B cell (primary cell): ENCODE data around the gene ADSS1. TPM values are rescaled to one million over a fixed set of nuclear protein-coding genes. Genes with fewer than 3 reads are reported as not detected.
A peak's percentile ranks its signal among the peaks of the same experiment; 100 is the strongest.

Source experiments
- ATAC-seq: fragments of 200-7000 bp; cut with Tn5 transposase; one replicate; pipeline ENCODE4 v1.10.0; 2021; ENCODE audit warnings: low read depth, mild to moderate bottlenecking, moderate number of reproducible peaks, moderate library complexity
- CTCF ChIA-PET: fragments of 350-600 bp; sonication (Branson Sonifier 250); formaldehyde crosslinking; loops from one replicate; lab custom pipeline; 2021; ENCODE audit warnings: antibody characterized with exemption, inconsistent platforms; lab: Charles Lee
- POLR2A ChIA-PET: fragments of 350-600 bp; sonication (Branson Sonifier 250); formaldehyde crosslinking; loops from one replicate; lab custom pipeline; 2021; ENCODE audit warnings: antibody characterized with exemption; lab: Charles Lee
- DNase-seq: peaks from one replicate; pipeline ENCODE4 v3.0.0; 2013
- H2AFZ ChIP-seq: 2 replicates; pipeline ENCODE4 v1.6.1; 2012; ENCODE audit warnings: mild to moderate bottlenecking, low read depth, low read length; ENCODE audit not compliant: insufficient read depth, poor library complexity, severe bottlenecking
- H3K27ac ChIP-seq, 2 donors: 1 replicate in 1 of 2; 2 replicates in 1 of 2; pipeline ENCODE4 v1.5.1; 2012 to 2013; ENCODE audit warnings: low read length in 2 of 2, mild to moderate bottlenecking in 2 of 2, moderate library complexity in 1 of 2
- H3K27me3 ChIP-seq, 4 experiments: fragments of 200-600 bp in 1 of 4; sonication (generic) in 1 of 4; replicated peaks in 1 of 4; 1 replicate in 2 of 4; 2 replicates in 2 of 4; pipeline versions ENCODE4 v1.6.1 to v1.7.0; 2013 to 2016; ENCODE audit warnings: low read length in 3 of 4, mild to moderate bottlenecking in 2 of 4, mixed read lengths in 1 of 4, moderate library complexity in 1 of 4; ENCODE audit not compliant: insufficient read depth in 4 of 4, control insufficient read depth in 3 of 4; ENCODE audit errors: control extremely low read depth in 1 of 4
- H3K36me3 ChIP-seq, 2 experiments: replicated peaks in 1 of 2; 1 replicate in 1 of 2; 2 replicates in 1 of 2; pipeline versions ENCODE4 v1.6.1 to v1.7.1; 2013; ENCODE audit warnings: low read length in 1 of 2; ENCODE audit not compliant: insufficient read depth in 2 of 2, control insufficient read depth in 1 of 2; ENCODE audit errors: control extremely low read depth in 1 of 2, extremely low read depth in 1 of 2
- H3K4me1 ChIP-seq, 2 donors: fragments of 200-600 bp in 1 of 2; sonication (generic) in 1 of 2; 1 replicate in 1 of 2; 2 replicates in 1 of 2; pipeline versions ENCODE4 v1.5.1 to v1.6.1; 2013 to 2017; ENCODE audit warnings: low read length in 2 of 2; ENCODE audit not compliant: control insufficient read depth in 2 of 2, insufficient read depth in 2 of 2
- H3K4me2 ChIP-seq: replicated peaks from 2 replicates; pipeline ENCODE3; 2012; ENCODE audit warnings: mild to moderate bottlenecking, low read depth, low read length; ENCODE audit not compliant: poor library complexity, severe bottlenecking
- H3K4me3 ChIP-seq, 5 experiments: fragments of 200-600 bp in 1 of 5; sonication (generic) in 1 of 5; 1 replicate in 3 of 5; 2 replicates in 2 of 5; pipeline versions ENCODE4 v1.5.1 to v1.7.0; 2011 to 2016; ENCODE audit warnings: low read length in 4 of 5, mild to moderate bottlenecking in 4 of 5, low read depth in 2 of 5, control low read depth in 1 of 5, moderate library complexity in 1 of 5; ENCODE audit not compliant: insufficient read depth in 1 of 5; ENCODE audit errors: control extremely low read depth in 1 of 5, extremely low read depth in 1 of 5
- H3K79me2 ChIP-seq: fragments of 200-600 bp; sonication (generic); one replicate; pipeline ENCODE4 v1.6.0; 2016; ENCODE audit warnings: low read length; ENCODE audit not compliant: control insufficient read depth, insufficient read depth
- H3K9ac ChIP-seq: fragments of 200-600 bp; sonication (generic); 2 replicates; pipeline ENCODE4 v1.6.1; 2017; ENCODE audit warnings: mild to moderate bottlenecking, low read length, moderate library complexity
- H3K9me3 ChIP-seq, 3 donors: one replicate each; pipeline versions ENCODE4 v1.6.1 to v1.7.1; 2013; ENCODE audit warnings: low read length in 2 of 3; ENCODE audit not compliant: control insufficient read depth in 2 of 3, insufficient read depth in 1 of 3; ENCODE audit errors: control extremely low read depth in 1 of 3
- H4K20me1 ChIP-seq: 2 replicates; pipeline ENCODE4 v1.6.0; 2012; ENCODE audit warnings: mild to moderate bottlenecking, low read length; ENCODE audit not compliant: insufficient read depth, control insufficient read depth, poor library complexity, severe bottlenecking
- H3K27ac Mint-ChIP-seq: one replicate; pipeline ENCODE4 v1.8.0; 2021; ENCODE audit warnings: mixed read lengths
- H3K27me3 Mint-ChIP-seq: one replicate; pipeline ENCODE4 v1.8.0; 2021; ENCODE audit warnings: mixed read lengths
- H3K4me1 Mint-ChIP-seq: one replicate; pipeline ENCODE4 v1.8.0; 2021; ENCODE audit warnings: mixed read lengths
- H3K4me3 Mint-ChIP-seq: one replicate; pipeline ENCODE4 v1.8.0; 2021; ENCODE audit warnings: mixed read lengths
- H3K9me3 Mint-ChIP-seq: one replicate; pipeline ENCODE4 v1.8.0; 2022; ENCODE audit warnings: mixed read lengths; ENCODE audit not compliant: insufficient read depth
- EZH2 ChIP-seq: IDR thresholded peaks from 2 replicates; pipeline ENCODE4 v1.6.1; 2012; ENCODE audit warnings: borderline replicate concordance, low read depth, mild to moderate bottlenecking, moderate library complexity, low read length; ENCODE audit not compliant: insufficient read depth, poor library complexity, severe bottlenecking
- WGBS: methylation state at CpG from one replicate; pipeline ENCODE4 v1.1.5; 2013; ENCODE audit warnings: missing lambda C conversion rate; ENCODE audit not compliant: insufficient coverage; 5-methylcytosine and 5-hydroxymethylcytosine counted together
- intact Hi-C: fragments of 100-400 bp; cut with micrococcal nuclease; formaldehyde crosslinking; loops from one replicate; pipeline ENCODE4 v1.10.0; 2022
- polyA plus RNA-seq: library from polyadenylated mRNA; depleted of rRNA; stranded (reverse); fragments of >200 nt; gene quantifications from 2 replicates; pipeline ENCODE4 v1.2.3, GENCODE V29; 2012
- total RNA-seq, 2 donors: library from RNA; stranded (reverse); fragments of 120-200 nt in 1 of 2; gene quantifications; 1 replicate in 1 of 2; 2 replicates in 1 of 2; pipeline versions ENCODE4 v1.2.3 to v1.2.4, GENCODE V29; 2013 to 2022
- TF ChIP-seq, protein P1 (sequence below): fragments of 200-600 bp; IDR thresholded peaks from one replicate; pipeline ENCODE4 v1.8.0; 2022; ENCODE audit warnings: antibody characterized with exemption, mild to moderate bottlenecking

ADSS1 gene
- total and polyA plus RNA-seq, 2 donors (not counting 1 experiment from before 2014, with no cell fraction given): 0.33 to 1.7 TPM

DNA sequence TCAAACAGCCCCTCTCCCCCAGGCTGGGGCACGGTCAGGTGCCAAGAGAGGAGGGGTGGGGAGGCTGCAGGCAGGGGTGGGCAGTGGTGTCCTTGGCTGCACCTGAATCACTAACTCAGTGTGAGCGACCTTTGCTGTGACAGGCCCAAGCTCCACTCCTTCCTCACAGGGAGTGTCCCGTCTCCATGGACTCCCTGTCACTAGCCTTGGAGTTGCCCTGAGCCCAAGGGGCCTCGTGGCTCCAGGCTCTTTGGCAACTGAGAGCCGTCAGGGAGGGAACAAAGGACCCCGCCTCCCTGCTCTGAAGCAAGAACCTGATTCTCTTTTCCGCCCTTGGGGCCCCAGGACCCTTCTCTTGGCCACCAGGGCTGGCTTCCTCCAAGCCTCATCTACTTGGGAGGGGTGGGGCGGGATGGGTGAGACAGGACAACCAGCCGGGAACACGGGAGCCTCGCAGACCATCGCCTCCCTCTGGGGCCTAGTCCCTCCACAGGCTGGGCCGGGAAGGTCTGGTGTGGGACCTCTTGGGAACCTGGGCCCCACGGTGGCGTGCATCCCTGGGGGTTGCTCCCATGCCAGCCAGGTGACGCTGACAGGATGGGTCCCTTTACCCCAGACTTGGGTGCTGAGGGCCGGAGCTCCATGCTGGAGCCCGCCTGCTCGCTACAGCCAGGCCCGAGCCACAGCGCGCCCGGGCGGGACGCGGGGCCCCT, 935 bp upstream of the ADSS1 start:
- TF ChIP-seq, protein P1, sequence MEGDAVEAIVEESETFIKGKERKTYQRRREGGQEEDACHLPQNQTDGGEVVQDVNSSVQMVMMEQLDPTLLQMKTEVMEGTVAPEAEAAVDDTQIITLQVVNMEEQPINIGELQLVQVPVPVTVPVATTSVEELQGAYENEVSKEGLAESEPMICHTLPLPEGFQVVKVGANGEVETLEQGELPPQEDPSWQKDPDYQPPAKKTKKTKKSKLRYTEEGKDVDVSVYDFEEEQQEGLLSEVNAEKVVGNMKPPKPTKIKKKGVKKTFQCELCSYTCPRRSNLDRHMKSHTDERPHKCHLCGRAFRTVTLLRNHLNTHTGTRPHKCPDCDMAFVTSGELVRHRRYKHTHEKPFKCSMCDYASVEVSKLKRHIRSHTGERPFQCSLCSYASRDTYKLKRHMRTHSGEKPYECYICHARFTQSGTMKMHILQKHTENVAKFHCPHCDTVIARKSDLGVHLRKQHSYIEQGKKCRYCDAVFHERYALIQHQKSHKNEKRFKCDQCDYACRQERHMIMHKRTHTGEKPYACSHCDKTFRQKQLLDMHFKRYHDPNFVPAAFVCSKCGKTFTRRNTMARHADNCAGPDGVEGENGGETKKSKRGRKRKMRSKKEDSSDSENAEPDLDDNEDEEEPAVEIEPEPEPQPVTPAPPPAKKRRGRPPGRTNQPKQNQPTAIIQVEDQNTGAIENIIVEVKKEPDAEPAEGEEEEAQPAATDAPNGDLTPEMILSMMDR: no peak
- no peak for TF ChIP-seq EZH2
- ChIA-PET POLR2A (no interaction called here), CTCF (interaction anchor here (0.9 to 3.6 kb wide), 8 partner anchors 11 to 103 kb away, joined by 3 to 12 read pairs (median 4); partner anchors contain the start of gene SIVA1)
- Histone ChIP-seq H3K4me3 (peak overlapping the region in 3 of 5 experiments; percentile 60 to 79 (median 64)), H3K9me3 (no peaks in the 10 kb centered on the region), H3K79me2 (no peaks in the 10 kb centered on the region), H2AFZ (peak overlapping the region; percentile 84), H3K27me3 (peaks cover 0 to 9% (median 3%) of the 10 kb centered on the region in 4 experiments), H3K27ac (no peak overlapping the region), H3K9ac (no peak overlapping the region), H3K36me3 (peaks cover 0 to 3% of the 10 kb centered on the region in 2 experiments), H4K20me1 (no peaks in the 10 kb centered on the region), H3K4me1 (peaks cover 6 to 10% of the 10 kb centered on the region in 2 donors), H3K4me2 (peak overlapping the region; percentile 97)
- no peaks in the 10 kb centered on the region for H3K9me3 Mint-ChIP-seq
- H3K27ac Mint-ChIP-seq: no peak overlapping the region
- ATAC-seq (no peak), DNase-seq (no peak)
- no peak overlapping the region for H3K4me3 Mint-ChIP-seq
- H3K4me1 Mint-ChIP-seq: peaks cover 3% of the 10 kb centered on the region
- H3K27me3 Mint-ChIP-seq: peaks cover 8% of the 10 kb centered on the region
- intact Hi-C loops: no loop called here
- WGBS: 54% methylated on average over 26 of the region's 26 CpGs

DNA sequence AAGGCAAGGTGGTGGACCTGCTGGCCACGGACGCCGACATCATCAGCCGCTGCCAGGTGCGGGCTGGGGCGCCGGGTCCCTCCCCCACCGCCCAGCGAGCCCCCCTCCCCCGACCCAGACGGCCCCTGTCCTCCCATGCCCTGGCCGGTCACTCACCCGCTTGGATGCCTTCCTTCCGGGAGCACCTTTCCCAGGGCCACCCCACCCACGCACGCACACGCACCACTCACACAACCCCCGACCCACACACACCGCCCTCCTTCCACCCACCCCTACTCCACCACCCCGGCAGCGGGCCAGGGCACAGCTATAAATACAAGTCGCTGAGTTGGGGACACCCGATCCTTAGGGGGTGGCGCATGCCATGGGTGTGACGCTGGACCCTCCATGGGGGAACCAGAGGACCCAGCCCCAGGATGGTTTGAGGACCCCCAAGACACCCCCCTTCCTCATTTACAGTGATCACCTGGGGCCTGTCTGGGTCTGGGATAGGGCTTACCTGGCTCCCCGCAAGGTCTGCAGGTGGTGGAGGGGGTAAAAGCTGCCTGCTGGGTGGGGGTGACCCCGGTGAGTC, 465 bp downstream of the ADSS1 start:
- peaks cover 0 to 3% of the 10 kb centered on the region in 2 experiments for H3K36me3 ChIP-seq
- no peaks in the 10 kb centered on the region for H4K20me1 ChIP-seq
- peak overlapping the region; percentile 74 for H3K9ac ChIP-seq
- H3K4me1 ChIP-seq: peaks cover 6 to 10% of the 10 kb centered on the region in 2 donors
- ChIA-PET POLR2A (interaction anchor here (0.8 kb wide), 1 partner anchor 28 kb away, joined by 6 read pairs; the partner anchor contains the start of gene SIVA1), CTCF (interaction anchor here (0.8 to 3.6 kb wide), 5 partner anchors 16 to 59 kb away, joined by 3 to 12 read pairs (median 3); partner anchors contain the start of gene SIVA1)
- H3K27me3 ChIP-seq: peaks cover 0 to 9% (median 3%) of the 10 kb centered on the region in 4 experiments
- Mint-ChIP-seq H3K4me3 (peak overlapping the region; percentile 73), H3K4me1 (peaks cover 3% of the 10 kb centered on the region), H3K27me3 (peaks cover 8% of the 10 kb centered on the region), H3K9me3 (no peaks in the 10 kb centered on the region), H3K27ac (no peak overlapping the region)
- H3K4me3 ChIP-seq: peak overlapping the region in 3 of 5 experiments; percentile 60 to 79 (median 64)
- no peak for TF ChIP-seq EZH2
- TF ChIP-seq, protein P1: no peak
- intact Hi-C loops: loop anchor here (1.0 kb wide), 1 partner anchor 28 kb away; no protein-coding TSS in a partner anchor
- no peak overlapping the region for H3K27ac ChIP-seq
- no peaks in the 10 kb centered on the region for H3K9me3 ChIP-seq
- H3K4me2 ChIP-seq: peak overlapping the region; percentile 97
- WGBS: 8% methylated on average over 24 of the region's 27 CpGs
- ATAC-seq (no peak), DNase-seq (peak; percentile 43)
- peak overlapping the region; percentile 84 for H2AFZ ChIP-seq
- H3K79me2 ChIP-seq: no peaks in the 10 kb centered on the region
